Mesothelial cell of epicardium (in vitro differentiated cells): ENCODE measurements around the gene MARCHF10. TPM values are rescaled to one million over a fixed set of nuclear protein-coding genes. Genes with fewer than 3 reads are reported as not detected.

Experiments used
- DNase-seq, 2 experiments: peaks; one replicate each; pipeline ENCODE4 v3.0.0; 2021; ENCODE audit warnings: low spot score in 2 of 2; ENCODE audit not compliant: unreplicated experiment in 2 of 2
- H3K27ac Mint-ChIP-seq: 2 replicates; pipeline ENCODE4 v1.8.0; 2021; ENCODE audit warnings: mixed read lengths
- H3K27me3 Mint-ChIP-seq: 2 replicates; pipeline ENCODE4 v1.8.0; 2021; ENCODE audit warnings: low read depth, mixed read lengths
- H3K36me3 Mint-ChIP-seq: 2 replicates; pipeline ENCODE4 v1.8.0; 2021; ENCODE audit warnings: mixed read lengths
- H3K4me1 Mint-ChIP-seq: 2 replicates; pipeline ENCODE4 v1.8.0; 2021; ENCODE audit warnings: mixed read lengths
- H3K4me3 Mint-ChIP-seq: 2 replicates; pipeline ENCODE4 v1.8.0; 2021; ENCODE audit warnings: mild to moderate bottlenecking, moderate library complexity, mixed read lengths
- H3K9me3 Mint-ChIP-seq: 2 replicates; pipeline ENCODE4 v1.8.0; 2021; ENCODE audit warnings: mixed read lengths
- total RNA-seq: library from RNA; stranded (reverse); gene quantifications from 3 replicates; pipeline ENCODE4 v1.2.1, GENCODE V29; 2021
- TF ChIP-seq, protein P1 (sequence below): fragments of 200-600 bp; sonication (generic); IDR thresholded peaks from one replicate; pipeline ENCODE4 v1.5.0; 2021; ENCODE audit warnings: antibody characterized with exemption; ENCODE audit not compliant: unreplicated experiment

Gene MARCHF10
- total RNA-seq, 1 donor from 2014 or later = 1.1 TPM

DNA sequence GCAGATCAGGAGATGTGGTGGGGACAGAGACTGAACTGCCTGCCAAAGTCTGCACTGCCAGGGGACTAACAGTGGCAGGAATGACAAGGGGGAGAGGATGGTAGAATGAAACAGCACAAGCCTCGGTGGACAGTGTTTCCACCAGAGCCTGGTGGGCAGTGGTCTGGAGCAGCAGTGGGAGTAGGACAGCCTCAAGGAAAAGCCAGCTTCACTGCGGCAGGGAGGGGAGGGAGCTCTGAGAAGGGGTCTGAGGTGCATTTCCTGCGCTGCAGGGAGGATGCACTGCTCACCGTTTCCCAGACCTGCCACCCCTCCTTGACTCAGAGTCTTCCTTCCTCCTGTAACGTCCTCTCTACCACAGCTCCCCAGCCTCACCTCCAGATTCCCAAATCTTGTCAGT, 33.8 kb downstream of the MARCHF10 start:
- no peak for DNase-seq
- Mint-ChIP-seq H3K27ac (no peak overlapping the region), H3K4me1 (peaks cover 9% of the 10 kb centered on the region), H3K27me3 (peaks cover 8% of the 10 kb centered on the region), H3K4me3 (no peak overlapping the region), H3K36me3 (no peaks in the 10 kb centered on the region), H3K9me3 (peaks cover 14% of the 10 kb centered on the region)
- TF ChIP-seq, protein P1, sequence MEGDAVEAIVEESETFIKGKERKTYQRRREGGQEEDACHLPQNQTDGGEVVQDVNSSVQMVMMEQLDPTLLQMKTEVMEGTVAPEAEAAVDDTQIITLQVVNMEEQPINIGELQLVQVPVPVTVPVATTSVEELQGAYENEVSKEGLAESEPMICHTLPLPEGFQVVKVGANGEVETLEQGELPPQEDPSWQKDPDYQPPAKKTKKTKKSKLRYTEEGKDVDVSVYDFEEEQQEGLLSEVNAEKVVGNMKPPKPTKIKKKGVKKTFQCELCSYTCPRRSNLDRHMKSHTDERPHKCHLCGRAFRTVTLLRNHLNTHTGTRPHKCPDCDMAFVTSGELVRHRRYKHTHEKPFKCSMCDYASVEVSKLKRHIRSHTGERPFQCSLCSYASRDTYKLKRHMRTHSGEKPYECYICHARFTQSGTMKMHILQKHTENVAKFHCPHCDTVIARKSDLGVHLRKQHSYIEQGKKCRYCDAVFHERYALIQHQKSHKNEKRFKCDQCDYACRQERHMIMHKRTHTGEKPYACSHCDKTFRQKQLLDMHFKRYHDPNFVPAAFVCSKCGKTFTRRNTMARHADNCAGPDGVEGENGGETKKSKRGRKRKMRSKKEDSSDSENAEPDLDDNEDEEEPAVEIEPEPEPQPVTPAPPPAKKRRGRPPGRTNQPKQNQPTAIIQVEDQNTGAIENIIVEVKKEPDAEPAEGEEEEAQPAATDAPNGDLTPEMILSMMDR = no peak

DNA sequence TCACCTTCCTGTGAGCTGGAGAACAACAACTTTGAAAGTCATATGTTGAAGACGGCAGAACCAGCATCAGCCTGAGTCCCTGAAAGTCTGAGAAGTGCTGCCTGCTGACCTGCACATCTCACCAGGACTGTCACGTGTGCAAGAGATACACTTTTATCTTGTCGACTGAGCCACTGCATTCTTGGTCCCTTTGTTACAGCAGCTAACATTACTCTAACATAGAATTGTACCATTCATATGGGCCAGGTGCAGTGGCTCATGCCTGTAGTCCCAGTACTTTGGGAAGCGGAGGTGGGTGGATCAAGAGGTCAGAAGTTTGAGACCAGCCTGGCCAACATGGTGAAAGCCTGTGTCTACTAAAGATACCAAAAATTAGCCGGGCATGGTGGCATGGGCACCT, 40.1 kb downstream of the MARCHF10 start:
- peaks cover 14% of the 10 kb centered on the region for H3K9me3 Mint-ChIP-seq
- TF ChIP-seq, protein P1 = no peak
- no peak overlapping the region for H3K27ac Mint-ChIP-seq
- H3K4me1 Mint-ChIP-seq = peaks cover 11% of the 10 kb centered on the region
- H3K36me3 Mint-ChIP-seq = no peaks in the 10 kb centered on the region
- DNase-seq = no peak
- no peak overlapping the region for H3K4me3 Mint-ChIP-seq
- peaks cover 13% of the 10 kb centered on the region for H3K27me3 Mint-ChIP-seq

DNA sequence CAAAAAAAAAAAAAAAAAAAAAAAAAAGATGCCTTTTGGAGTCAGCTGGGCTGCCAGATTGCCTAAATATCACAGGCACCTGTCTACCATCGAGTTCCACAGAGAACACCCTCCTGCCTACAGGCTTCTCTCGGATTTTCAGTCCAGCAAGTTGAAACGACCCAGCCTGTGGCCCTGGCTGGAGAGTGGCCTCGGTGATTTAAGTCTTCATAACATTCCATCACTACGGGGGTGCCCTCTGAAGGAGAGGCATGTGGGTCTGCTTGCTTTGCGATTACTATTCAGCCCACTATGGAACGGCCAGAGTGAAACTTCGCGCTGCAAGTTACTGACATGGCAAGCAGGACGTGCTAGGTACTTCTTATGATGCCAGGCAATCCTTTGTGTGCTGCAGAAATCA, 42.8 kb downstream of the MARCHF10 start:
- Mint-ChIP-seq H3K9me3 (peaks cover 4% of the 10 kb centered on the region), H3K4me3 (no peak overlapping the region), H3K27me3 (peaks cover 16% of the 10 kb centered on the region), H3K36me3 (no peaks in the 10 kb centered on the region), H3K27ac (no peak overlapping the region), H3K4me1 (peaks cover 25% of the 10 kb centered on the region)
- no peak for DNase-seq
- TF ChIP-seq, protein P1 = no peak

DNA sequence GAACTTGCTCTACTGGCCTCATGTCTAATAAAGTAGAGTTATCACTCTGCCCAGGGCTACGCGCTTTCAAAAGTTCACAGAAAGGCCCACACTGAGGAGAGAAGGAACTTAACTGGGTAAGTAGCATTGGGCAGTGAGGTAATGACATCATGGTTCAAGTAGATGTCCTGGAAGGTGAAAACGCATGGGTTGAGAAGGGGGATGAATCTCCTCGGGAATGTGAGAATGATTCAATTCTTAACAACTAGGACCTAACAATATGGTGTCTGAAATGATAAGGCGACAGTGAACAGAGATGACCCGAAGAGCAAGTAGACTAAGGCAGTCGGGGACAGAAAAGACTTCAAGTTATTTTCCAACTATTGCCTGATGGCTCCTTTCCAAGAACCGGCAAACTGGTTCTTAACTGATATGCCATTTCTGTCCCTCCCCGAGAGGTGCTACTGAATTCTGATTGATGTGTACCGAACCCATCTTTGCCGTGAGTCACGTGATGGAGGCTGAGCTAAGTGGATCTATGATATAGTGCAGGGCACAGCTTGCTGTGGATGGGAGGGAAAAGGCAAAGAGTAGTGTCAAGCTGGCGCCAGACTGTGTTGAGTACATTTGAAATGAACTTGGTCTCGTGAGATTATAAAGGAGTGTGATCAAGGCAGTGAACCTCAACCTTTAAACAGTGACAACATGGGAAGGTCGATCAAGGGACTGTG, 44.1 kb downstream of the MARCHF10 start:
- Mint-ChIP-seq H3K4me3 (no peak overlapping the region), H3K9me3 (no peaks in the 10 kb centered on the region), H3K4me1 (peaks cover 36% of the 10 kb centered on the region), H3K27me3 (peaks cover 16% of the 10 kb centered on the region), H3K27ac (no peak overlapping the region), H3K36me3 (no peaks in the 10 kb centered on the region)
- TF ChIP-seq, protein P1 = no peak
- DNase-seq = peak in 1 of 2 experiments; percentile 16

DNA sequence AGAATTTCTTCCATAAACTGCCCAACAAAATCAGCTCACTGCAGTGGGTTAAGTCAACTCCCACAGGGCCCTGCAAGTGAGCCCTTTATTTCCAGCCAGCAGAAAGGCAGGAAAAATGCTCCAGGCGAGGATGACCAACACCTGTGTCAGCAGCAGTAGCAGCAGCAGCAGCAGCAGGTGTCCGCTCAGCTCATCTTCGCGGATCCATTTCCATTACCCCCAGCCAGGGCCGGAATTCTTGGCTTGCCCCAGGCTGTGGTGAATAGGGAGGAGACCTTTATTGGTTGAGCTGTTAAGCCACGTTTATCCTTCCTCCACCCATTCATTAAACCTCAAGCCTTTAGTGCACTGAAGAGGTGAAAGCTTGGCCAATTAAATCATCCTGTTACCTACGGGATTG, 46.2 kb downstream of the MARCHF10 start:
- no peak overlapping the region for H3K4me3 Mint-ChIP-seq
- H3K36me3 Mint-ChIP-seq = no peaks in the 10 kb centered on the region
- peaks cover 10% of the 10 kb centered on the region for H3K27me3 Mint-ChIP-seq
- no peak overlapping the region for H3K27ac Mint-ChIP-seq
- DNase-seq = no peak
- H3K4me1 Mint-ChIP-seq = peaks cover 54% of the 10 kb centered on the region
- H3K9me3 Mint-ChIP-seq = no peaks in the 10 kb centered on the region
- TF ChIP-seq, protein P1 = no peak

DNA sequence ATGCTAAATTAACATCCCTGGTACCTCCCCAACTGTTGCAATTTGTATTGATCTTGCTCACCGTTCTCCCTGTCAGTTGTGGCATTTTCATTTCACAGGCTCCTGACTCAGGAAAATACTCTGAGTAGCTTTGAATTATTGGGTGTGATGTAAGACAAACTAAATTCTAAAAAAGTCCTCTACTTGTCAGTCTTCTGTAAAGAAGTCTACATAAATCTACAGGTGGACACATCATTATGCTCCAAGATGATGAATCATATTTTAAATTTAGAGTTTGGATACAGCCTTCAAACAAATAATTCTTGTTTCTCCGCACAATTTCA, 47.2 kb downstream of the MARCHF10 start:
- no peak for DNase-seq
- peaks cover 7% of the 10 kb centered on the region for H3K27me3 Mint-ChIP-seq
- TF ChIP-seq, protein P1 = no peak
- H3K27ac Mint-ChIP-seq = no peak overlapping the region
- peaks cover 57% of the 10 kb centered on the region for H3K4me1 Mint-ChIP-seq
- no peaks in the 10 kb centered on the region for H3K36me3 Mint-ChIP-seq
- H3K9me3 Mint-ChIP-seq = no peaks in the 10 kb centered on the region
- H3K4me3 Mint-ChIP-seq = no peak overlapping the region
